ENCODE data around the gene HSPB9.

Gene HSPB9

DNA sequence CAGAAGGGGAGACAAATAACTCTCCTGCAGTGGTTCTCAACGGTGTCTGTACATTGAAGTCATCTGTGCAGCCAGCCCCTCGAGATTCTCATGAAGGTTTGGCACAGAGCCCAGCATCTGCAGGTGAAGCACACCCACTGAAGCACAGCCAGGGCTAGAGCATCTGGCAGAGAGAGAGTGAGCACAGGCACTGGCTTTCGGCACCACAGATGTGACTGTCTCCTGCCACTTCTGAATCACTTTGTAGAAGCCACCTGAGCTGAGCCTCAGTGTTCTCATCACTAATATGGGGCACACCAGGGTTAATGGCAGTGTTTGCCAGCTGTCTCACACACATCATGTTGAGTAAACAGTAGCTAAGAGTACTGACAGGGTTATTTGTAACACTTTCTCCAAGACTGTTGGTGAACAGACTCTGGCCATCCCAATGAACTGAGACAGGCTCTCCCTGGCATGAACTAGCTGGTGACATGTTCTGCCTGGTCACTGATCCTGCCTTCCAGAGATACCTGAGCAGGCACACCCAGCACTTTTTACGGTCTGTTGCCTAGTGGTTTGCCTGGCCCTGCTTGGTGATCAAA is 10.9 kb downstream of the HSPB9 start:
- Histone ChIP-seq H3K27ac (peak overlapping the region; percentile 40), H2AFZ (no peak overlapping the region), H3K4me2 (ENCODE audit: low read length) (no peak overlapping the region), H3K9ac (no peak overlapping the region), H3K27me3 (ENCODE audit: control insufficient read depth, insufficient read depth, low read length) (no peaks in the 10 kb centered on the region), H3K9me3 (ENCODE audit: control insufficient read depth, low read length) (no peaks in the 10 kb centered on the region), H3K36me3 (ENCODE audit: control insufficient read depth, insufficient read depth, low read length) (no peaks in the 10 kb centered on the region), H3K4me3 (ENCODE audit: low read depth, low read length) (no peak overlapping the region), H3K79me2 (peaks cover 36% of the 10 kb centered on the region), H3K4me1 (peaks cover 22% of the 10 kb centered on the region)
- TF ChIP-seq, protein P1, sequence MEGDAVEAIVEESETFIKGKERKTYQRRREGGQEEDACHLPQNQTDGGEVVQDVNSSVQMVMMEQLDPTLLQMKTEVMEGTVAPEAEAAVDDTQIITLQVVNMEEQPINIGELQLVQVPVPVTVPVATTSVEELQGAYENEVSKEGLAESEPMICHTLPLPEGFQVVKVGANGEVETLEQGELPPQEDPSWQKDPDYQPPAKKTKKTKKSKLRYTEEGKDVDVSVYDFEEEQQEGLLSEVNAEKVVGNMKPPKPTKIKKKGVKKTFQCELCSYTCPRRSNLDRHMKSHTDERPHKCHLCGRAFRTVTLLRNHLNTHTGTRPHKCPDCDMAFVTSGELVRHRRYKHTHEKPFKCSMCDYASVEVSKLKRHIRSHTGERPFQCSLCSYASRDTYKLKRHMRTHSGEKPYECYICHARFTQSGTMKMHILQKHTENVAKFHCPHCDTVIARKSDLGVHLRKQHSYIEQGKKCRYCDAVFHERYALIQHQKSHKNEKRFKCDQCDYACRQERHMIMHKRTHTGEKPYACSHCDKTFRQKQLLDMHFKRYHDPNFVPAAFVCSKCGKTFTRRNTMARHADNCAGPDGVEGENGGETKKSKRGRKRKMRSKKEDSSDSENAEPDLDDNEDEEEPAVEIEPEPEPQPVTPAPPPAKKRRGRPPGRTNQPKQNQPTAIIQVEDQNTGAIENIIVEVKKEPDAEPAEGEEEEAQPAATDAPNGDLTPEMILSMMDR (IDR thresholded peaks at IDR 0.05), result no peak

DNA sequence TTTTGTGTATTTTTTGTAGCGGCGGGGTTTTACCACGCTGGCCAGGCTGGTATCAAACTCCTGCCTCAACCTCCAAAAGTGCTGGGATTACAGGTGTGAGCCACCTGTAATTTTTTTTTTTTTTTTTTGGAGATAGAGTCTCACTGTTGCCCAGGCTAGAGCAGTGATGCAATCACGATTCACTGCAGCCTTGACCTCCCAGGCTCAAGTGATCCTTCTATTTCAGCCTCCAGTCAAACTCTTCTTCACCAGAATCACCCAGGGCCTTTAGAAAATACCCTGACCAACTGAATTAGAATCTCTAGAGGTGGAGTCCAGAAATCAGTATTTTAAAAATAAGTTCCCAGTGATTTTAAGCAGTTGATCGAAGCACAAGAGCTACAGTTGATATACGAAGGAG is 12.5 kb downstream of the HSPB9 start:
- Histone ChIP-seq H3K4me1 (peaks cover 22% of the 10 kb centered on the region), H2AFZ (no peak overlapping the region), H3K79me2 (peaks cover 50% of the 10 kb centered on the region), H3K4me2 (ENCODE audit: low read length) (peak overlapping the region; percentile 3), H3K9ac (no peak overlapping the region), H3K27me3 (ENCODE audit: control insufficient read depth, insufficient read depth, low read length) (no peaks in the 10 kb centered on the region), H3K36me3 (ENCODE audit: control insufficient read depth, insufficient read depth, low read length) (no peaks in the 10 kb centered on the region), H3K4me3 (ENCODE audit: low read depth, low read length) (no peak overlapping the region), H3K27ac (no peak overlapping the region), H3K9me3 (ENCODE audit: control insufficient read depth, low read length) (no peaks in the 10 kb centered on the region)
- TF ChIP-seq, protein P1 (IDR thresholded peaks at IDR 0.05), result no peak

DNA sequence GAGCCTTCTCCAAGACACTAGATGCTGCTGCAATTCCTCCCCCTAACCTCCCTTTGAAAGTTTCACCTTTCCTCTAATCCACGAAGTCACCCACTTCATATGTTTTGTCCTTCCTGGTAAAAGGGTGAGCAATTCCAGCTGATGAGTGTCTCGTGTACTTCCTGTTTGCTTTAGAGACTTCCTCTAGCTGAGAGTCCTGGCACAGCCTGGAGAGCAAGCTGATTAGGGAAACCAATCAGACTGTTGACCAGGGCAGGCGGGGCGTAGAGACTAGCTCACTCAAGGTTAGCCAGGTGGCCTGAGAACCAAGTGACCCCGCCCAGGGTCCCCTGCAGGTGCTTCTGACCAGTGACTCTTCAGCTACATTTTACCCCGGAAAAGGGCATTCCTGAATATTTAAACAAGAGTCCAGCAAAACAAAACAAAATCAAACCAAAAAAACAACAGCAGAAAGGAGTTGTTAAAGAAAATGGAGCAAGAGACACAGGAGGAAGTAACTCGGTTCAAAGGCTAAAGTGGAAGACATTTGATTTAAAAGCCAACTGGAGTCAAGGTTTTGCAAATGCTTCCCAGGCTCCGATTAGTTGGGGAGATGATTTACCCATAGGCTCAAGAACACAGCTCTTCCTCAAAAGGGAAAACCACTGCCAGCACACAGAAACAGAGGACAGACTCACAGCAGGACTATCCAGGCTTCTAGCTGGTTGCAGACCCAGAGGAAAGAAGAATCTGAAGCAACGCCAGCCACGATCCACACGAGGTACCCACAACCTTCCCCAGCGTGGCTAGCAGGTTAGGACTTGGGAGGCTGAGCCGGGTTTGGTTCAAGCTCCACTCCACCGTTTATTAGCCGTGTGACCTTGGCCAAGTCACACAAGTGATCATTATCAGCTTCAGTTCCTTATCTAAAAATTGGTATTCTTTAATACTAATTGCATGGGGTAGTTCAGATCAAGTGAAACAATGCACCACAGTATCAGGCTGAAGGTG is 13.4 kb downstream of the HSPB9 start:
- no peak overlapping the region for H2AFZ ChIP-seq
- H3K4me3 ChIP-seq (ENCODE audit: low read depth, low read length), result peak overlapping the region; percentile 3
- no peaks in the 10 kb centered on the region for H3K36me3 ChIP-seq (ENCODE audit: control insufficient read depth, insufficient read depth, low read length)
- peak overlapping the region; percentile 5 for H3K4me2 ChIP-seq (ENCODE audit: low read length)
- H3K9ac ChIP-seq, result no peak overlapping the region
- H3K27me3 ChIP-seq (ENCODE audit: control insufficient read depth, insufficient read depth, low read length), result no peaks in the 10 kb centered on the region
- H3K9me3 ChIP-seq (ENCODE audit: control insufficient read depth, low read length), result no peaks in the 10 kb centered on the region
- H3K4me1 ChIP-seq, result peaks cover 18% of the 10 kb centered on the region
- peak overlapping the region; percentile 15 for H3K27ac ChIP-seq
- TF ChIP-seq, protein P1 (IDR thresholded peaks at IDR 0.05), result no peak
- peaks cover 56% of the 10 kb centered on the region for H3K79me2 ChIP-seq

DNA sequence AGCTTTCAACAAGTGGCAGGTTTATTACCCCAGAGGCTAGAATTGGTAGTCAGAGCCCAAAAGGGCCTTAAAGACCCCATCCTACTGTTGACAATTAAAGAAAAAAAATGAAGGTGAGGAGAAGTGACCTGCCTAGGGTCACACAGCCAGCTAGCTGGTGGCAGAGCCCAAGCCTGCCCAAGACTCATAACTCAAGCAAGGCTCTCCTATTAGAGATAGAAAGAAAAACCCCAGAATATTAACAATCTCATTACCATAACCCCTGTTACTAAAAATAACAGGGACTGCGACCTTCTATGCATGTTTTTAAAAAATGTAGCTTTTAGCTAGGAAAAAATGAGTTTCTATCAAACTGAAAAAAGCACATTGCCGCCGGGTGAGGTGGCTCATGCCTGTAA is 14.0 kb downstream of the HSPB9 start:
- Histone ChIP-seq H3K27me3 (ENCODE audit: control insufficient read depth, insufficient read depth, low read length) (no peaks in the 10 kb centered on the region), H3K9me3 (ENCODE audit: control insufficient read depth, low read length) (no peaks in the 10 kb centered on the region), H3K4me2 (ENCODE audit: low read length) (no peak overlapping the region), H3K9ac (no peak overlapping the region), H3K27ac (no peak overlapping the region), H3K79me2 (peaks cover 63% of the 10 kb centered on the region), H2AFZ (no peak overlapping the region), H3K36me3 (ENCODE audit: control insufficient read depth, insufficient read depth, low read length) (no peaks in the 10 kb centered on the region), H3K4me1 (peaks cover 18% of the 10 kb centered on the region), H3K4me3 (ENCODE audit: low read depth, low read length) (no peak overlapping the region)
- TF ChIP-seq, protein P1 (IDR thresholded peaks at IDR 0.05), result no peak

Measured in parathyroid adenoma (tissue), 2 donors.